Activated naive CD4-positive, alpha-beta T cell (primary cell): ENCODE results near the gene KSR2.
"Not testable (repeated sequence)": the region's sequence is repeated elsewhere in the genome, so short reads cannot be mapped to it uniquely, and the experiment has no call there.

ENCODE experiments used
- DNase-seq, 4 experiments: peaks; one replicate each; lab custom pipeline; 2025; lab: John Stamatoyannopoulos, UW

Gene KSR2

GRCh38 chr12:117891265-117891664, 77.5 kb downstream of the KSR2 start:
- DNase-seq = not testable (repeated sequence)

GRCh38 chr12:117890644-117891043, 78.1 kb downstream of the KSR2 start:
- DNase-seq = no peak

GRCh38 chr12:117890137-117890536, 78.7 kb downstream of the KSR2 start:
- DNase-seq = no peak

DNA sequence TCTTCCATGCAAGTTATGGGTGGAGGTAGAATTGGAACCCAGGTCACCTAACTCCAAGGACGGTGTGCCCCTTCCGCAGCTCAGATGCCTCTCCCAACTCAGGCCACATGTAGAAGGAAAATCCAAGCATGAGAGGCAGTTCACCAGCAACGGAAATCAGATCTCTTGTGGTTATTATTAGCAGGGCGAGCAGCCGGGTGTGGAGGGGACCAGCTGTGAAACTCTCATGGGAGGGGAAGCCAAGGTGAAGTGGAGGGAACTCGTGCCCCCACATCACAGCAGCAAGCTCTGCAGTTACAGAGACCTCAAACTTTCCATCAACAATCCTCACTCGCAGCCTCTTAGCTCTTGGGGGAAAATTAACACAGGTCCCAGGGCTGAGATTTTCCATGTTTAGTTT, 79.7 kb downstream of the KSR2 start:
- DNase-seq = no peak

GRCh38 chr12:117885211-117885610, 83.6 kb downstream of the KSR2 start:
- no peak for DNase-seq

DNA sequence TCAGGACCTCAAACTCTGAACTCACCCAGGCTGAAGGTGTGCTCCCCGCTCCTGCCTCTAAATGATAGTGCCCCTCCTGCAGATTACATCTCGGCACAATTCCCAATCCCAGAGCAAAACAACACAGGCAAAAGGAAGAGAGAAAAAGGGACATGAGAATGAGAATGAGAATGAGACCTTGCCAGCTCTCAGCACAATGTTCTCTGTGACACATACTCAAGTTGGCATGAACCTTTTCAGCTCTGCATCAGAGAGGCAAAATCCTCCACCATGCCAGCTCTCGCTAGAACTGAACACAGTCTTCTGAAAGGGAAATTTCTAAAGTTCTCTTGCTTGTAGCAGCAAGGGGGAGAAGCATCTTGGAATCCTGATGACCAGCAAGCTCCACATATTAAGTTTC, 84.6 kb downstream of the KSR2 start:
- DNase-seq = no peak

- no peak for DNase-seq
Observed at GRCh38 chr12:117882603-117883184, 86.1 kb downstream of the KSR2 start.

- no peak for DNase-seq
Observed at GRCh38 chr12:117882181-117882580, 86.6 kb downstream of the KSR2 start.

GRCh38 chr12:117881517-117881916, 87.3 kb downstream of the KSR2 start:
- no peak for DNase-seq

- DNase-seq = no peak
Observed at GRCh38 chr12:117878605-117879004, 90.2 kb downstream of the KSR2 start.

- DNase-seq = no peak
Observed at GRCh38 chr12:117876436-117876816, 92.4 kb downstream of the KSR2 start.

DNA sequence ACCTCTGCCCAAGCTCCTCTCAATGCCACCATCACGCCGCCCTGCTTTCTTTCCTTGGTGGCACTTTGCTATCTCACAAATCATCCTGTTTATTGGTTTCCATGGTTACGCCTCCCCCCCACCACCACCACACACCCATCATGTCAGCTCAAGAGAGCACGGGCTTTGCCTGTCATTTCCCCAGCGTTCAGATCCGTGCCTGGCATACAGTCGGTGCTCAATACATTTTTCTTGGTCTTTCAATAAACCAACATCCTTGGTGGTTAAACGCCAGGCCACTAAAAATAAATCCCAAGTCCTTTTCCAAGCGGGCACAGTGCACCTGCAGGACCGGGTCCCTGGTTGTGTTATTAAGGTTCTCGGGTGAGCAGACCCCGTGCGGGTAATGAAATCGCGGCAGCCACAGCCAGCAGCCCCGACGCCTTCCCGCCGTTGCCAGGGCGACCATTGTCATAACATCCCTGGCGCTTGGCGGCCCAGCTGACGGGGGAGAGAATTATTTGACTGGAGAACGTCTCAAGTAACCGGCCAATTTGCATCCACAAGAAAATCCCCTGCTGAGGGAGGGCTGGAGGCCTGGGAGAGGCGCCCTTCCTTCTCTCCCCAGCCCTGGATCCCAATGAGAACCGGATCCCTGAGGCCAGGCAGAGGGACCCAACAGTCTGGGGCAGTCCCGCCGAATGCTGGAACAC, 92.9 kb downstream of the KSR2 start:
- DNase-seq = peak in 1 of 4 experiments; percentile 3

- DNase-seq = peak; percentile 4 to 42 (median 24)
Observed at GRCh38 chr12:117874842-117875434, 93.9 kb downstream of the KSR2 start.

DNA sequence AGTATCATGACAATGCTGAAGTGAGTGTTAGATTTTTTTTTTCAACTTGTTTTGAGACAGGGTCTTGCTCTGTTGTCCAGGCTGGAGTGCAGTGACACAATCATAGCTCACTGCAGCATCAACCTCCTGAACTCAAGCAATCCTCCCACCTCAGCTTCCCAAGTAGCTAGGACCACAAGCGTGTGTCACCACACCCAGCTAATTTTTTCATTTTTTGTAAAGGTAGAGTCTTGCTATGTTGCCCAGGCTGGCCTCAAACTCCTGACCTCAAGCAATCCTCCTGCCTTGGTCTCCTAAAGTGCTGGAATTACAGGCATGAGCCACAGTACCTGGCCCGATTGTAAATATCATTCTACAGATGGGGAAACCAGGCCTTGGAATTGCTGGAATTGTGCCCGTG, 94.6 kb downstream of the KSR2 start:
- not testable (repeated sequence) for DNase-seq

GRCh38 chr12:117872546-117873169, 96.1 kb downstream of the KSR2 start:
- no peak for DNase-seq

DNA sequence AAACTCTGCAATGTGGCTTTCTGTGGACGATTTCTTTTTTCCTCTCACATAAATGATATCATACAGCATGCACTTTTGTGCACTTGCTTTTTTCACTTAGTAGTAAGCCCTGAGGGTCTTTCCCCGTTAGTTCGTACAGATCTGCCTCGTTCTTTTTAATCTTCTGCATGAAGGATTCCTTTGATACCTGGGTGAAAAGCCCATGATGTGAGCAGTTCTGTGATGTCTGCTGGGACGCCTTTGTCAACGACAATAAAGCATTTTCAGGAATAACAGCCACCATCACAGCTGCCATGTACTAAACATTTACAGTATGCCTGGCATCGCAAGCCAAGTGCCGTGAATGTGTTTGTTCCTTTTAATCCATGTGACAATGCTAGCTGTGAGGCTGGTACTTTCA, 99.2 kb downstream of the KSR2 start:
- no peak for DNase-seq

GRCh38 chr12:117867348-117867747, 101.4 kb downstream of the KSR2 start:
- DNase-seq = no peak

DNA sequence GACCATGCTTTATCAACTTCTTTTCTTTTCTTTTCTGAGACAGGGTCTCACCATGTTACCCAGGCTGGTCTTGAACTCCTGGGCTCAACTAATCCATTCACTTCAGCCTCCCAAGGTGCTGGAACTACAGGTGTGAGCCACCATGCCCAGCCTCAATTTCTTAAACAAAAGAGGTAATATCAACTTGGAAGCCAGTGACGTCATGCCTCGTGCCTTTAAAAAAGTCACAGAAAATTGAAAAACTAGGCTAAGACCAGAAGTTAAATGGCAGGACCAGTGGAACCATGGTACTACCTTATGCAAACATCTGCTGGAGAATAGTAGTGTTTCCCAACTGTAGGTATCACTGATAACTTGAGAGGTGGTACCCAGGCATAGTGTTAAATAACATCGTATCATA, 103.3 kb downstream of the KSR2 start:
- DNase-seq = no peak

GRCh38 chr12:117863002-117863709, 105.6 kb downstream of the KSR2 start:
- no peak for DNase-seq

DNA sequence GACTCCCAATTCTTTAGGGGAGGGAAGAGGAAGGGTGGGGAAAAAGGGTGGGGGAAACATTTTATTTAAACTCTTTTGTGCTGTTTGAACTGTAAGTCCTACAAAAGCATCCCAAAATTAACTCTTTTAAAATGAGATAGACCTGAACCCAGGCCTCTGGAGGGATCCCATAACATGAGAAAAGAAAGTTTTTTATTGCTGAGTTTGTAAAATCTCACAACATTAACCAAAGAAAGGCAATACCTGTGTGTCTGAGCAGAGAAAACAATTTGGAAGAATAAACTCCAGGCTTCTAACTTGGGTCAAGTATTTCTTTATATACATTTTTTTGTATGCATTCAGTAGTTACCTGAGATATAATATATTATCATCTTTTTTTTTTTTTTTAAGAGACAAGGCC, 107.1 kb downstream of the KSR2 start:
- DNase-seq = no peak

GRCh38 chr12:117860787-117861290, 108.0 kb downstream of the KSR2 start:
- not testable (repeated sequence) for DNase-seq

DNA sequence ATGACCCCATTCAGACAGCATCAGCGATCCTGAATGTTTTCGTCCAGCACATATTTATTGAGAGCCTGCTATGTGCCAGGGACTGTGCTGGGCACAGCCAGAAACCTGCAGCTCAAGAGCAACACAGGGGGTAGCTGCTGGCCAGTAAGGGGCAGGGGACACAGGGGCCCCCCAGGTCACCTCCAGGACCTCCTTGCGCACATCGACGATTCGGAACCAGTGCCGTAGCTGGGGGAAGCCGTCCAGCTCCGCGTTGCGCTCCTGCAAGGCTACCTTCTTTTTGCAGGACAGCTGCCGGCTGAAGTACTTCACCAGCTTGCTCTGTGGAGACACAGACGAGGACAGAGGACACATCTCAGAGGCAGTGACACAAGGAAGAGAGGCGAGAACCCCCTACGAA, 108.7 kb downstream of the KSR2 start:
- DNase-seq = no peak
